ENCODE data around the gene CREB1.

- TF ChIP-seq CTCF (IDR thresholded peaks at IDR 0.05) (no peak), POLR2A (IDR thresholded peaks at IDR 0.05) (no peak)
Observed at GRCh38 chr2:207594731-207595130, 65.0 kb downstream of the CREB1 start.

Data from adrenal gland (tissue), 5 donors.